K562 (cell line): ENCODE results near the gene CEACAM5. TPM values are rescaled to one million over a fixed set of nuclear protein-coding genes. Genes with fewer than 3 reads are reported as not detected.
"Not testable (repeated sequence)": the region's sequence is repeated elsewhere in the genome, so short reads cannot be mapped to it uniquely, and the experiment has no call there.

ENCODE experiments used
- ATAC-seq: fragments of 200-7000 bp; cut with Tn5 transposase; 3 replicates; pipeline ENCODE4 v1.9.1; 2020; ENCODE audit warnings: moderate library complexity
- BruUV-seq: library from RNA; stranded (reverse); fragments of 400-500 nt; replicated peaks from 2 replicates; lab custom pipeline; 2021; lab: Mats Ljungman, UMichigan
- CTCF ChIA-PET: fragments of 300-600 bp; formaldehyde crosslinking; extraction: SDS; loops from one replicate; lab custom pipeline; 2021; ENCODE audit warnings: low intra/inter-chr PET ratio; lab: Yijun Ruan, JAX
- POLR2A ChIA-PET: fragments of 300-600, 350-650 bp; sonication (Branson Sonifier 250); formaldehyde crosslinking; extraction: SDS; loops from one replicate; lab custom pipeline; 2021; ENCODE audit warnings: antibody characterized with exemption, inconsistent platforms; lab: Yijun Ruan, JAX
- DNase-seq, 4 experiments: peaks; one replicate each; pipeline versions ENCODE4 v3.0.0 to v3.0.0-alpha.2; 2011 to 2018; ENCODE audit warnings: low spot score in 3 of 4, mixed read lengths in 3 of 4; ENCODE audit errors: extremely low read depth in 1 of 4
- FAIRE-seq: peaks from 2 replicates; lab custom pipeline; 2011; peaks lifted over from hg19 to GRCh38; lab: Jason Lieb, UNC
- H2AFZ ChIP-seq: 2 replicates; pipeline ENCODE4 v1.6.0; 2011; ENCODE audit warnings: low read depth, low read length, control low read depth, inconsistent platforms
- H3K27ac ChIP-seq: fragments of 200-600 bp; 3 replicates; pipeline ENCODE4 v1.8.0; 2011; ENCODE audit warnings: low read depth, mild to moderate bottlenecking, control low read depth, inconsistent platforms, low read length, moderate library complexity, mixed read lengths; ENCODE audit errors: extremely low read depth
- H3K27me3 ChIP-seq, 2 experiments: fragments of 300-600 bp in 1 of 2; 2 replicates in 1 of 2; 3 replicates in 1 of 2; pipeline versions ENCODE4 v1.6.0 to v1.8.0; 2011; ENCODE audit warnings: inconsistent platforms in 2 of 2, low read length in 2 of 2, mild to moderate bottlenecking in 1 of 2, mixed read lengths in 1 of 2, moderate library complexity in 1 of 2; ENCODE audit not compliant: control insufficient read depth in 2 of 2, insufficient read depth in 2 of 2
- H3K36me3 ChIP-seq: fragments of 300-600 bp; 3 replicates; pipeline ENCODE4 v1.8.0; 2011; ENCODE audit warnings: mild to moderate bottlenecking, low read length, inconsistent platforms; ENCODE audit not compliant: control insufficient read depth, insufficient read depth
- H3K4me1 ChIP-seq, 2 experiments: fragments of 200-600 bp in 1 of 2; replicated peaks in 1 of 2; 2 replicates in 1 of 2; 3 replicates in 1 of 2; pipeline versions ENCODE4 v1.5.1 to v1.8.0; 2011; ENCODE audit warnings: inconsistent platforms in 2 of 2, low read length in 2 of 2, mild to moderate bottlenecking in 1 of 2, mixed read lengths in 1 of 2, moderate library complexity in 1 of 2; ENCODE audit not compliant: control insufficient read depth in 2 of 2, insufficient read depth in 2 of 2
- H3K4me2 ChIP-seq: 2 replicates; pipeline ENCODE4 v1.6.1; 2011; ENCODE audit warnings: low read length, control low read depth, inconsistent platforms, mixed read lengths; ENCODE audit not compliant: insufficient read depth
- H3K4me3 ChIP-seq: fragments of 200-600 bp; sonication (generic), shearing (Covaris generic); 2 replicates; pipeline ENCODE4 v1.5.1; 2016; ENCODE audit warnings: control low read depth, inconsistent platforms
- H3K79me2 ChIP-seq: fragments of 200-600 bp; 3 replicates; pipeline ENCODE4 v1.8.0; 2011; ENCODE audit warnings: low read length, inconsistent platforms; ENCODE audit not compliant: control insufficient read depth, insufficient read depth
- H3K9ac ChIP-seq, 2 experiments: 2 replicates each; pipeline versions ENCODE4 v1.6.0 to v1.6.1; 2011; ENCODE audit warnings: low read depth in 2 of 2, low read length in 2 of 2, control low read depth in 1 of 2, inconsistent platforms in 1 of 2, mild to moderate bottlenecking in 1 of 2, mixed read lengths in 1 of 2; ENCODE audit not compliant: insufficient read depth in 1 of 2
- H3K9me1 ChIP-seq: one replicate; pipeline ENCODE4 v1.6.0; 2011; ENCODE audit warnings: inconsistent platforms, mild to moderate bottlenecking, low read length, moderate library complexity; ENCODE audit not compliant: control insufficient read depth, insufficient read depth
- H3K9me3 ChIP-seq: replicated peaks from 2 replicates; pipeline ENCODE4 v1.5.1; 2011; ENCODE audit warnings: low read depth, low read length, inconsistent platforms; ENCODE audit not compliant: control insufficient read depth, insufficient read depth
- H4K20me1 ChIP-seq: replicated peaks from 2 replicates; pipeline ENCODE4 v1.6.1; 2011; ENCODE audit warnings: low read length, inconsistent platforms, mixed read lengths; ENCODE audit not compliant: control insufficient read depth, insufficient read depth
- COPS2 ChIP-seq: fragments of 450-650 bp; conservative IDR thresholded peaks from 2 replicates; pipeline ENCODE4 v1.6.1; 2016; ENCODE audit warnings: mild to moderate bottlenecking, moderate library complexity
- CTCF ChIP-seq, 3 experiments: IDR thresholded peaks in 2 of 3; conservative IDR thresholded peaks in 1 of 3; 2 replicates each; pipeline ENCODE4 v1.5.1; 2011 to 2012; ENCODE audit warnings: low read length in 3 of 3, mild to moderate bottlenecking in 3 of 3, control low read depth in 2 of 3, improper control_type of control experiment in 1 of 3, inconsistent platforms in 1 of 3, low read depth in 1 of 3, mixed read lengths in 1 of 3, moderate library complexity in 1 of 3; ENCODE audit not compliant: insufficient read depth in 2 of 3
- ZNF512 ChIP-seq: IDR thresholded peaks from 2 replicates; pipeline ENCODE4 v1.6.1; 2016; ENCODE audit warnings: missing genetic modification characterization, missing compliant biosample characterization
- WGBS: fragments of 100-300 bp; shearing (Covaris generic); methylation state at CpG from one replicate; pipeline ENCODE4 v1.1.6; 2016; ENCODE audit warnings: low coverage, mixed read lengths; ENCODE audit not compliant: insufficient coverage; ENCODE audit errors: missing lambda C conversion rate; 5-methylcytosine and 5-hydroxymethylcytosine counted together
- in situ Hi-C: fragments of 300-500 bp; cut with MboI; formaldehyde crosslinking; loops from 4 replicates; pipeline ENCODE4 v1.15.0; 2018; ENCODE audit warnings: inconsistent platforms, mixed read lengths
- intact Hi-C: fragments of 100-400 bp; cut with micrococcal nuclease; formaldehyde crosslinking; loops from 2 replicates; pipeline ENCODE4 v1.14.2; 2022
- polyA plus RNA-seq, 8 experiments: library from polyadenylated mRNA; depleted of rRNA in 4 of 8; stranded (reverse) in 5 of 8; unstranded in 3 of 8; fragments of >200 nt; fragmentation: Nextera tagmentation in 2 of 8; fragmentation: Illumina TruSeq in 1 of 8; extraction: Ambion mirVana in 2 of 8; extraction: Trizol in 1 of 8; gene quantifications; 2 replicates each; pipeline versions ENCODE4 v1.2.1 to v1.2.3, GENCODE V29; 2011 to 2014; ENCODE audit warnings: inconsistent platforms in 1 of 8, missing spikeins in 1 of 8
- total RNA-seq, 7 experiments: library from RNA; depleted of rRNA in 6 of 7; stranded (reverse); fragments of >200 nt in 6 of 7; fragmentation: Illumina TruSeq in 2 of 7; extraction: Trizol in 2 of 7; gene quantifications; 2 replicates each; pipeline versions ENCODE4 v1.2.1 to v1.2.3, GENCODE V29; 2011 to 2021; ENCODE audit warnings: low replicate concordance in 1 of 7

Gene CEACAM5
- total and polyA plus RNA-seq, 9 of the 15 experiments (the other 6 are each of a cell fraction or from before 2014, with no cell fraction given) = 0.33 TPM; not detected in 8

- TF ChIP-seq CTCF (IDR thresholded peaks at IDR 0.05 in 2 of 3, conservative IDR thresholded peaks at IDR 0.05 in 1 of 3; ENCODE audit: insufficient read depth in 2 of 3, low read depth in 1 of 3, low read length in 3 of 3) = peak; percentile 61 to 81 (median 74)
- TF ChIP-seq, all 486 proteins: peak for 5
Observed at GRCh38 chr19:41746593-41747227, 38.3 kb downstream of the CEACAM5 start (continued).

GRCh38 chr19:41748012-41748411 lies 39.6 kb downstream of the CEACAM5 start:
- Histone ChIP-seq H3K4me2 (no peak overlapping the region), H3K9me1 (no peaks in the 10 kb centered on the region), H3K79me2 (no peaks in the 10 kb centered on the region), H3K4me3 (no peak overlapping the region), H4K20me1 (no peaks in the 10 kb centered on the region; the same call in 1 of the 2 replicates), H2AFZ (no peak overlapping the region), H3K9me3 (no peaks in the 10 kb centered on the region), H3K27me3 (peaks cover 0 to 5% of the 10 kb centered on the region in 2 experiments; a peak in 2 of 5 replicates), H3K27ac (no peak overlapping the region), H3K9ac (no peak overlapping the region), H3K4me1 (no peaks in the 10 kb centered on the region), H3K36me3 (no peaks in the 10 kb centered on the region)
- POLR2A ChIA-PET = no interaction called here
- in situ Hi-C loops (loop anchor here (5.0 kb wide), 1 partner anchor 41 kb away; the partner anchor contains the start of gene CEACAM5), intact Hi-C loops (no loop called here)
- TF ChIP-seq ZNF512 (tag) (peak; percentile 40; the same call in 1 of the 2 replicates), COPS2 (no peak)
- BruUV-seq = no TSS peak
- WGBS = 2% methylated on average over 3 of the region's 3 CpGs
- no peak for FAIRE-seq
- DNase-seq = no peak
- CTCF ChIA-PET = interaction anchor here (1.5 kb wide), 1 partner anchor 73 kb away, joined by 3 read pairs; no protein-coding TSS in a partner anchor
- no peak for ATAC-seq

GRCh38 chr19:41750248-41751134 lies 42.1 kb downstream of the CEACAM5 start:
- H3K79me2 ChIP-seq, H3K27ac ChIP-seq, H4K20me1 ChIP-seq, FAIRE-seq, CTCF ChIA-PET, DNase-seq, POLR2A ChIA-PET, H3K4me3 ChIP-seq, H3K36me3 ChIP-seq, intact Hi-C loops, ATAC-seq, H3K27me3 ChIP-seq, H3K9me1 ChIP-seq, in situ Hi-C loops, H3K4me2 ChIP-seq, H3K4me1 ChIP-seq, BruUV-seq, H2AFZ ChIP-seq, H3K9ac ChIP-seq, H3K9me3 ChIP-seq: not testable (repeated sequence)
- 0% methylated on average over 4 of the region's 10 CpGs for WGBS
